Thymus (tissue), 11 donors: ENCODE data around the gene BICDL1. TPM values are rescaled to one million over a fixed set of nuclear protein-coding genes. Genes with fewer than 3 reads are reported as not detected.

Source experiments
- DNase-seq, 9 donors: peaks; one replicate each; pipeline ENCODE4 v3.0.0-alpha.2; 2013; ENCODE audit warnings: low spot score in 9 of 9, low read depth in 6 of 9, missing footprints in 1 of 9
- H3K27ac ChIP-seq, 2 donors: one replicate each; pipeline ENCODE4 v1.5.1; 2013; ENCODE audit warnings: control low read depth in 1 of 2, low read depth in 1 of 2, low read length in 1 of 2, mild to moderate bottlenecking in 1 of 2, moderate library complexity in 1 of 2
- H3K27me3 ChIP-seq, 2 donors: one replicate each; pipeline ENCODE4 v1.5.1; 2013; ENCODE audit warnings: low read length in 1 of 2; ENCODE audit not compliant: control insufficient read depth in 2 of 2, insufficient read depth in 1 of 2
- H3K36me3 ChIP-seq, 2 donors: one replicate each; pipeline ENCODE4 v1.5.1; 2013; ENCODE audit warnings: low read length in 1 of 2, mild to moderate bottlenecking in 1 of 2, moderate library complexity in 1 of 2; ENCODE audit not compliant: control insufficient read depth in 2 of 2, insufficient read depth in 2 of 2
- H3K4me1 ChIP-seq, 2 donors: one replicate each; pipeline ENCODE4 v1.5.1; 2013; ENCODE audit warnings: low read length in 2 of 2; ENCODE audit not compliant: control insufficient read depth in 2 of 2, insufficient read depth in 2 of 2
- H3K4me3 ChIP-seq, 2 donors: one replicate each; pipeline ENCODE4 v1.5.1; 2013; ENCODE audit warnings: low read length in 2 of 2, control low read depth in 1 of 2, mild to moderate bottlenecking in 1 of 2
- H3K9me3 ChIP-seq, 2 donors: one replicate each; pipeline ENCODE4 v1.5.1; 2013; ENCODE audit warnings: low read length in 1 of 2, mild to moderate bottlenecking in 1 of 2; ENCODE audit not compliant: control insufficient read depth in 2 of 2, insufficient read depth in 1 of 2
- WGBS: extraction: QIAGEN DNeasy Blood & Tissue Kit; methylation state at CpG from one replicate; pipeline ENCODE4 v1.1.7; 2013; 5-methylcytosine and 5-hydroxymethylcytosine counted together
- polyA plus RNA-seq: library from polyadenylated mRNA; stranded (reverse); fragments of 200-250 nt; gene quantifications from one replicate; pipeline ENCODE4 v1.2.3, GENCODE V29; 2013
- total RNA-seq: library from RNA; stranded (reverse); fragments of 120-200 nt; gene quantifications from one replicate; pipeline ENCODE4 v1.2.4, GENCODE V29; 2013
- donor health status: healthy.

The BICDL1 gene
- total and polyA plus RNA-seq, 2 donors: 18.7 to 67.6 TPM

DNA sequence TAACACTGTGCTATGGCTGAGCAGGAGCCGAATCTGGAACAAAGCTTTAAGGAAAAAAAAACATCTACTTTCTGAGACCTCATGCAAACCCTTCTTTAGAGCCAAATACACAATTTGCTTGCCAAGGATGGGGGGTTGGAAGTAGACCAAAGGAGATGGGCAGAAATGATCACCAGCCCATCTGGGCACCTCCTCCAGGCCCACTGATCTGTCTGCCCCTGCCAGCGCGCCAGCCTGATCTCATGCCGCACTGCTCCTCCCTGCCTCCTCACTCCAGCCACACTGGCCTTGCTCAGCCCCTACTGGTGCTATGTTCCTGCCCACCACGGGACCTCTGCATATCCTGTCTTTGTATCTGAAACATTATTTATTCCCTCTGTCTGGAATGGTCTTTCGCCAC, 152.3 kb downstream of the BICDL1 start:
- DNase-seq: no peak
- H3K4me1 ChIP-seq: no peaks in the 10 kb centered on the region
- 98% methylated on average over 6 of the region's 6 CpGs for WGBS

DNA sequence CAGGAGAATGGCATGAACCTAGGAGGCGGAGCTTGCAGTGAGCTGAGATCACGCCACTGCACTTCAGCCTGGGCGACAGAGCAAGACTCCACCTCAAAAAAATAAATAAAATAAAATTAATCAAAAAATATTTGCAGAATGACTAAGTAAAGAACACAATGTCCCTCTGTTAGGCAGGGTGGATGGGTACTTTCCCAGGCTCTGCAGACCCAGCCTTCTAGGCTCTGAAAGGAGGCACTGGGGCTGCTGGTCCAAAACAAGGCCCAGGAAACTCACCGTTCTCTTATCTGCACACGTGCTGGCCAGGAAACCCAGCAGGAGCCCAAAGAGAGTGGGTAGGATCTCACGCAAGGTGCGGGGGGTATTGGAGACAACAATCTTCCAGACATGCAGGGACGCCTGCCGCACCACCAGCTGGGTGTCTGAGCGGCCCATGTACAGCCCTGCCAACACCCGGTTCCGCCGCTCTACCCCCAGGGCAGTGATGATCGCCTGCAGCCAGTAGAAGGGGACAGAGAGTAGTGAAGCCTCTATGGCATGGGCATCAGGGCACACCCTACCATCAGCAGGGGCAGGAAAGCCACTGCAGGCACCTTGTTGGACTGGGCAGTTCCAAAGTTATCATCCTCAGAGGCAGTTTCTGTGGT, 153.3 kb downstream of the BICDL1 start:
- Histone ChIP-seq H3K27ac (no peak overlapping the region), H3K27me3 (no peaks in the 10 kb centered on the region), H3K4me3 (no peak overlapping the region), H3K4me1 (no peaks in the 10 kb centered on the region), H3K36me3 (peaks cover 86 to 97% of the 10 kb centered on the region in 2 donors), H3K9me3 (no peaks in the 10 kb centered on the region)
- DNase-seq: no peak
- WGBS: 97% methylated on average over 14 of the region's 14 CpGs

More for the DNA sequence above, 152.3 kb downstream of the BICDL1 start:
- no peaks in the 10 kb centered on the region for H3K9me3 ChIP-seq
- no peaks in the 10 kb centered on the region for H3K27me3 ChIP-seq
- H3K36me3 ChIP-seq: peaks cover 86 to 97% of the 10 kb centered on the region in 2 donors
- no peak overlapping the region for H3K4me3 ChIP-seq
- H3K27ac ChIP-seq: no peak overlapping the region

Other genes starting within 250 kb of the BICDL1 start
- gene CIT, start 111.9 kb upstream of the BICDL1 start, total RNA-seq: 9.1 TPM
- gene CIT, start 111.9 kb upstream of the BICDL1 start, polyA plus RNA-seq: 2.6 TPM
- 32.2 TPM for gene RAB35, start 127.5 kb downstream of the BICDL1 start, total RNA-seq
- 37.5 TPM for gene RAB35, start 127.5 kb downstream of the BICDL1 start, polyA plus RNA-seq
- gene GCN1, start 205.5 kb downstream of the BICDL1 start, total RNA-seq: 34.5 TPM
- gene GCN1, start 205.5 kb downstream of the BICDL1 start, polyA plus RNA-seq: 22.4 TPM
- 3,220 TPM for gene RPLP0, start 211.9 kb downstream of the BICDL1 start, total RNA-seq
- gene RPLP0, start 211.9 kb downstream of the BICDL1 start, polyA plus RNA-seq: 2,741 TPM